HG03135 (cell line): ENCODE measurements around the gene NLN.
"Not testable (repeated sequence)": the region's sequence is repeated elsewhere in the genome, so short reads cannot be mapped to it uniquely, and the experiment has no call there.

Experiments
- ATAC-seq: cut with Tn5 transposase; IDR thresholded peaks from one replicate; pipeline ENCODE4 v1.9.1; 2021; ENCODE audit warnings: mild to moderate bottlenecking, moderate library complexity; ENCODE audit not compliant: unreplicated experiment

Gene NLN

GRCh38 chr5:65769539-65769938 lies 47.5 kb downstream of the NLN start:
- ATAC-seq: no peak

GRCh38 chr5:65771266-65771665 lies 49.3 kb downstream of the NLN start:
- ATAC-seq: no peak

GRCh38 chr5:65772963-65773362 lies 51.0 kb downstream of the NLN start:
- not testable (repeated sequence) for ATAC-seq

DNA sequence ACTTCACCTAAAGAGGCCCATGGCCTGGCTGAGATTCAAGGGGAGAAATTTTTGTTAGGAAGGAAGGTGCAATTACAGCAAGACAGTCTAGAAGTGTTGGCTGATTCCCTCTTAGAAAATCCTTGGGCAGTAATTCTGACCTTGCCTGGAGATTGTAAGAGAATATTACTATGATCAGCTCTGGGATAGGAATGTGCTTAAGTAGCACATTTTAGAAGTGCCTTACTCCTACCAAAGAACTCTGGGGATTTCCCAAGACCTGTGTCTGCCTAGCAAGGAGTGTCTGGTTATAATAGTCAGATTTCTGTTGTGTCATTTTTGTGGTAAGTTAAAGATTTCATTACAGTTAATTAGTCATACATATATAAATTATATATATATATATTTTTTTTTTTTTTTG lies 52.3 kb downstream of the NLN start:
- no peak for ATAC-seq

- ATAC-seq: no peak
Observed at GRCh38 chr5:65775476-65775875, 53.5 kb downstream of the NLN start.

DNA sequence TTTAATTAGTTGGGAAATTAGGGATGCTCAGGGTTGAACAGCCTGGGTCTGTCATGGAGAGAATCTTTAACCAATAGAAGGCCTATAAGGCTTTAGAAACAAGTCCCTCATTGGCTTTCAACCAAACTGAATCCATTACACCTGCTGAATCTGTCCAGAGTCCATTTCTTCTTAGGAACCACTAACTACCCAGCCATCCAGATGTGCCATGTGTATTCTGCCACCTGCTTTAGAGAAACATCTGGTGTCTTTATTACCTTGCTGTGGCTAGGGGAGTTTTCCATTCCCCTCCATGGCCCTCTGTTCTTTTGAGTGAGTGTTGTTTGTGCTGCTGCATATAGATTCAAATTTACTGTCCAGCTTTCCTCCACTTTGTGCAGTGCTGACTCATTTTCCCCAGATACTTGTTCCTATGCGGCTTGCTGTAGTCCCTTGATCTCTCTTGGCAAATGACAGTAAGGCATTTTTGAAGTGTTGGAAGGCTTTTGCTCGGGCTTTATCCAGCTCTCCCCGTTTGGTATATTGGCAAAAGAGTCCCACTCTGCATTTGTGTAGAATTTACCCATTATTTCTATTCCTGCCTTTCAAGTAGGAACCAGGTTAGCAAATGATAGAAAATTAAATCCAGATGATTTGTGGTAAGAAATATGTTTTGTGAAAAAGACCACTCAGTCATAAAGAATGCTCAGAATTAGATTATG lies 54.6 kb downstream of the NLN start:
- no peak for ATAC-seq

DNA sequence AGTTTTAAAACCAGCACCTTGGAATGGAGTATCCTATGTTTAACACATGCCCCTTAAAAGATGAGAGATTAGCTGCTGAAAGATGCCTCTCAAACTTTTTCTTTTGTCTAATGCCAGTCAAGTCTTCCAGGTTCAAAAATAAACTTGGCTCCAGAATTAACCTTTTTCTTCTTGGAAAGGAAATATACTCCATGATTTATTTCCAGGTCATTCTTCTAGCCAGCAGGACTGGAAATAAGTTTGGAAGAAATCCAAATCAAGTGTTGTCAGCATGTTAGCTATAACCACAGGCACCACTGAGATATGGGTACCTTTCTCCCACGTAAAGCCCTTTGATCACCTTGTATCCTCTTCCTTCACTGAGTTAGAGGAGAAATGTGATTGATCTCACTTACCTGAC lies 56.1 kb downstream of the NLN start:
- no peak for ATAC-seq

DNA sequence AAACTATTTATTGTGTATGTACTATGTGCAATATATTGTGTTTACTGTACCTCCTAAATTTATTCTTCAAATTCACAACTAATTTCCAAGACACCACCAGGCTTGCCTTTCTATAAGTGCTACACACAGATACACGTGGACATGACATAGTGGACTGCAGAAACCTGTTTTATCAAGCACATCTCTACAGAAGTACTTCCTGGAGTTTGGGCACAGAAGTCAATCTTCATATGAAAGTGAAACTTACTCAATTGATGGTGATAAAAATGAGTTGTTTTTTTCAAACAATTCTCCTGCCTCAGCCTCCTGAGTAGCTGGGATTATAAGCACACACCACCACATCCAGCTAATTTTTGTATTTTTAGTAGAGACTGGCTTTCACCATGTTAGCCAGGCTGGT lies 57.6 kb downstream of the NLN start:
- ATAC-seq: no peak

DNA sequence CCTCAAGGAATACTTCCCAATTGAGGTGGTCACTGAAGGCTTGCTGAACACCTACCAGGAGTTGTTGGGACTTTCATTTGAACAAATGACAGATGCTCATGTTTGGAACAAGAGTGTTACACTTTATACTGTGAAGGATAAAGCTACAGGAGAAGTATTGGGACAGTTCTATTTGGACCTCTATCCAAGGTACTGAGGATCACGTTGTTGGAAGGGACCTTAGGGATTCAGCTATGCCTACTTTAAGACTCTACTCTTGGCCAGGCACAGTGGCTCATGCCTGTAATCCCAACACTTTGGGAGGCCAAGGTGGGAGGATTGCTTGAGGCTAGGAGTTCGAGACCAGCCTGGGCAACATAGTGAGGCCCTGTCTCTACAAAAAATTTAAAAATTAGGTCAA lies 66.3 kb downstream of the NLN start:
- not testable (repeated sequence) for ATAC-seq

- no peak for ATAC-seq
Observed at GRCh38 chr5:65790371-65791163, 68.6 kb downstream of the NLN start.

- ATAC-seq: no peak
Observed at GRCh38 chr5:65791712-65792673, 70.0 kb downstream of the NLN start.

DNA sequence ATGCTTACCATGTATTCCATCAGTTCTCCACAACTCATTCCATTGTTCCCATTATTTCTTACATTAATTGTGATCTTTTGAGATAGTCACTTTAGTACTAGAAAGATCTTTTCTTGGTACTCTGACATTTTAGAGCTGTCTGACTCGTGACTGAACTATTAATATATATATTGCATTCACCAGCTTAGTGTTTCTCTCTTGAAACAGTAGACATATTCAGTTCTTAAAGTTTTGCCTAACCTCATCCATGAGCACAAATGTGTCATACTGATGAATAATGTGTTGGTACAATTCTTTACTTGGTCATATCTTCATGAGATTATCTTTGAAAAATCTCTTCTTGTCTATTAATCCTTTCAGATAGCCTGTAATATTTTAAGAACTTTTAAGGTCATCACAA lies 74.3 kb downstream of the NLN start:
- ATAC-seq: no peak

DNA sequence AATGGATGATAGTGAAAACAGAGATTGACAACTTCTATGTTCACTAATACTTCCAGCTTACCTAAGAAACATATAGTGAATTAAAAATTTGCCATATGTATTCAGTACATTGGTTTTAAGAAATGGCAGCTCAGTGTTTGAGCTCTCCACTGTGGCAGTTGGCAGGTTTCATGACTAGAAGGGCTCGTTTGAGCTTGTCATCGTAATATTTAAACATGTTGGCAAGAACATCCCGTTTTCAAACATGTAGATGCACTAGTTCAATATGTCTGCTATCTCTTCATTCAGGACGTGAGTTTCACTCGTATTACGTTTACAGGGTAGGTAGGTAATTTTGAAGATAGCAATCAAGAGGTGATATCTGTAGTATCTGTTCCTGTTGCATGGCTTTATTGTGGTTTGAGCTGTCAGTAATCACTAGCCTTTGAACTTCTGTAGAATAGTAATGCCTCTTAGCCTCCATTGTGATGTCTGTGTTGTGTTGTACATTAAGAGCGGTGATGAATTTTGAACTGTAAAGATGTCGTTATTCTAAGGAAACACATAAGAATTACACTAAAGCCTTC lies 74.8 kb downstream of the NLN start:
- no peak for ATAC-seq

DNA sequence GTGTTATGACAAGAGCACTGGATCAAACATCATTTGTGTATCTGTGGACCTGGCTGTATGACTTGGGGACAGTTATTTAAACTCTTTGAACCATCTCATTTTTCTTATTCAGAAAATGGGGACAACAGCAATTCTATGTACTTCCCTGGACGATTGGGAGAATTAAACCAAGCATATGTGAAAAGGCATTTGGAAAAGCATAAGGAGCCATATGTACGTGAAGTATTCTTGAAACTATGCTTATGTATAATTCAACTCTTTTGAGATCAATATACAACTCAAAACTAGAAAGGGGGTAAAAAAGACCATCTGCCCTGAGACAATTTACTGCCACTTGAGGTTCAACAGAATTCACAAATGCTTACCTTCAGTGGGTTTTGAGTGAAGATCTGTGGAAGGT lies 75.5 kb downstream of the NLN start:
- no peak for ATAC-seq

GRCh38 chr5:65799857-65800256 lies 77.9 kb downstream of the NLN start:
- no peak for ATAC-seq

GRCh38 chr5:65800775-65801174 lies 78.8 kb downstream of the NLN start:
- no peak for ATAC-seq

DNA sequence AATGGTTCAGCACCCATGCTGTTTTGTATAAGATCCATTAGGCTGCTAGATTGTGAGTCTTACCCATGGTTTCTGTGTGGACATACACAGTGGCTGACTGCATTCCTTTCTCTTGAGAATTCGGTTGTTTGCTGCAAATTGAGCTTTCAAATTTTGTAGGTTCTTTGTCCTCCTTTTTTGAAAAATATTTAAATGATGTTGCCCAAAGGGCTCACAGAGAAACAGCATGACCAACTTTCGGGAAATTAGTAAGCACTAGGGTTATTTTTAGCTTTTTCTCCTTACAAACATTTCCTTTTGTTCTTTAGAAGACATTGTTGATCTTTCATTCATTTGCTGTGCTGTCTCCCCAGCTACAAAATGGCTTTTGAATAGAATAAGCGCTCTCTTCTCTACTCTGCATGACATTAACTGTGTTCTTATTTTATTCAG lies 79.4 kb downstream of the NLN start:
- no peak for ATAC-seq

DNA sequence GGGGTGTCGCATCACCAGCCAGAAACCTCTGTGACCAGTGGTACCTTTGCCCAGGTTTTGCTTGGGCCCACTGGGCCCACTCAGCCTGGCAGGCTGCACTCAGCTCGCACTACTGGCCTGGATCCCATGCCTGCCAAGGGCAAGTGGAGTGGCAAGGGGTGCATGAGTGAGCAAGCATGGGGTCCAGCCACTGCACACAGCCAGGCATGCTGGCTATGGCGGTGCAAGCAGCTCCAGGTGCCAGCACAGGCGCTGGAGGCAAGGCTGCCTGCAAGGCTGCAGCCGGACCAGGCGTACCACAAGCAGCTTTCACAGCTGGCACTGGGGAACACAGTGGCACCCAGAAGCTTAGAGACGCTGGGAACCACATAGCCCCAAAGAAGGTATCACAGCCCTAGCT lies 80.1 kb downstream of the NLN start:
- ATAC-seq: no peak

DNA sequence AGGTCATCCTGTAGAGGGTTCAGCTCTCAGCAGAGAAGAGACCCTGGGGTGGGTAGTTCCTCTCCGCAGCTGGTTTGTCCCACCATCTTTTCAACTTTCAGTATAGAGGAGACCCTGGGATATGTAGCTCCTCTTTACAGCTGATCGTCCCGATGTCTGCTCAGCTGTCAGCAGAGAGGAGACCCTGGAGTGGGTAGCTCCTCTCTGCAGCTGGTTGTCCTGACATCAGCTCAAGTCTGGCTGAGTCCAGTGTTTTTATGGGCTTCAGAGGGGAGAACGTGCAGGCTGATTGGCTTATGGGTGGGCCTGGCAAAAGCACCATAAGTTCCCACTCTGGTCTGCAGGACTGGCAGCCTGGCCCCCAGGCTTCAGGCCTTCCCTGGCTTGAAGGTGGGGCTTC lies 80.8 kb downstream of the NLN start:
- no peak for ATAC-seq

DNA sequence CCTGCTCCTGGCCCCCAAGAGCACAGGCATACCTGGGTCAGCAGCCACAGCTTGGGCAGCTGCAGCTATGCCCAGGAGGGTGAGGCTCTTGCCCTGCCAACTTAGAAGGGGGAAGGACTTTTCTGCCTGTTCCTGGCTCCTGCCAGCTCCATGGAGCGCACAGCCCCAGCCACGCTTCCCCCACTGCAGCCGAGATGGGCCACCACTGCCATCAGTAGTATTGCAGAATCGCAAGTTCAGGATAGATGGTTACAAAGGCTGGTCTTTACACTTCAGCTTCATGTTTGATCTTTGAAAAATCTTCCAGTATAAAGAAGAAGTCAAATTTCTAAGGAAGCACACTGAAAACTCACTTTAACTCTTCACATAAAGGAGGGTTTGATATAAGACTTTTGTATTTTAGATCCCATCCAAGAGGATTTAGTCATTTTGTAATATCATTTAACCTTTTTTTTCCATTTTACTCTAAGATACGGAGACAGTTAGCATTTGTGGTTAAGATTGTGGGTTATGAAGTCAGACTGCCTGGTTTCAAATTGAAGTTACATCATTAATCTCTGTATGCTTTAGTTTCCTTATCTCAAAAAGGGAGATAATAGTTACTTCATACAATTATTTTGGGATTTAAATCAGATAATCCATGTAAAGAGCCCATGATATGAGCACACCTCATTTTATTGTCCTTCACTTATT lies 81.8 kb downstream of the NLN start:
- ATAC-seq: no peak
